ENCODE results near the gene KDM2B.

KDM2B gene

DNA sequence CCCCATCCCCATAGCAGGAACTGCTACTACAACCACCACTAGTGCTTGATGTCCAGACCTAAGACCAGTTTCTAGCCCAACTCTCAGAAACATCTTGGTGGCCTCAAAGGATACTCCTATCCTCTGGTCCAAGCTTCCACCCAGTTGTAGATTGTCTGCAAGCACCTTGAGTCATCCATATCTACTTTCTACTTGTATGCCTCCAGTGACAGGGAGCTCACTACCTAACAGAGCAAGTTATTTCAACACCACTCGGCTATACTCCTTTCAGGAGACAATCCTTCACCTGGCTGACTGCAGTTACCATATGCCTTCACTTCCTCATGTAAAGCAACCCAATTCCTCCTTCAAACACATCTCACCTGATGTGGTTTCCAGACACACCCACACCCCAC is 49.5 kb downstream of the KDM2B start:
- no peak for DNase-seq (ENCODE audit: low read depth in 2 of 2, low spot score in 1 of 2)

- DNase-seq (ENCODE audit: low read depth in 2 of 2, low spot score in 1 of 2) = peak; percentile 70 to 77
Observed at GRCh38 chr12:121530600-121531355, 50.0 kb downstream of the KDM2B start.

DNA sequence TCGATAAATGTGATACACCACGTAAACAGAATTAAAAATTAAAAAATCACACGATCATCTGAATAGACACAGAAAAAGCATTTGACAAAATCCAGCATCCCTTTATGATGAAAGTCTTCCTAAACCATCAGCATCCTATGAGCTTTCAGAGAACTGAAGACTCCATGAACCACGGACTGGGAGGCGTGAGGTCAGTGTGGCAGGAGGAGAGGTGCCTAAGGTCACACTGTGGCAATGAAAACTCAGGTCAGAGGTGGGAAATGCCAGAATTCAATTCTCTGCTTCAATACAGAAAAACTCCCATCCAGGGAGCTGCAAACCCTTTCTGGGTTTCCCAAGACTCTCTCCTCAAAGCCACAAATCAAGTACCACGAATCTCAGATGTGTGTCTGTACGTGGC is 51.6 kb downstream of the KDM2B start:
- no peak for DNase-seq (ENCODE audit: low read depth in 2 of 2, low spot score in 1 of 2)

DNA sequence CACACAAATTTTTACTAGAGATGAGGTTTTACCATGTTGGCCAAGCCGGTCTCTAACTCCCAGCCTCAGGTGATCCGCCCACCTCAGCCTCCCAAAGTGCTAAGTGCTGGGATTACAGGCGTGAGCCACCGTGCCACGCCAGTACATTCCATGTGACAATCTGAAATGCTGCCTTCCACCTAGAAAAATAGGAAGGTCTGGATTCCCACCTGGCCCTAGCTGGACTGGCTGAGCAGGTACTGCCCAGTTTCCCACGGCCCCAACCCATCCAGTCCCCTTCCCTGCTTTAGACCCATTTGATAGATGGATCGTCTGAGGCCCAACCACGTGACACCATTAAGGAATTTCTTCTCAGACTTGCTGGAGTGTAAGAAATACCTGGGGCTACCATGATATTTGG is 55.4 kb downstream of the KDM2B start:
- no peak for DNase-seq (ENCODE audit: low read depth in 2 of 2, low spot score in 1 of 2)

GRCh38 chr12:121524196-121524916 is 56.5 kb downstream of the KDM2B start:
- no peak for DNase-seq (ENCODE audit: low read depth in 2 of 2, low spot score in 1 of 2)

DNA sequence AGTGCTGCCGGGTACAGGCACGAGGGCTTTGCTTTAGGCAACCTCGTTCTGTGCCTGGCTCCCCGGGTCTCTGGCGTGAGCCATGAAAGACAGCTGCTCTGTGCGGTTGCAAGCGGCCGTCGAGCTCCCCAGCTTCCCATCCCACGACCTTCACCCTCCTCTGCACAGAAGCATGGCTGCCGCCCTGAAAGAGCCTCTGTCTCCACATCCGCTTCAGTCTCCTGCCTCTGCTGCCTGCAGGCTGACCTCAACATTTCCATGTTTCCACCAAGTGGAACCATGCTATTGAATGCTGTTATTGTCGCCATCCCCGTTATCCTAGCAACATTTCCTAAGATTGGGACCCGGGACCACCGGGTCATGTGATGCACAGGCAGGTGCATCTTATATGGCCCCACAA is 57.1 kb downstream of the KDM2B start:
- no peak for DNase-seq (ENCODE audit: low read depth in 2 of 2, low spot score in 1 of 2)

GRCh38 chr12:121522971-121523370 is 57.9 kb downstream of the KDM2B start:
- DNase-seq (ENCODE audit: low read depth in 2 of 2, low spot score in 1 of 2) = no peak

DNA sequence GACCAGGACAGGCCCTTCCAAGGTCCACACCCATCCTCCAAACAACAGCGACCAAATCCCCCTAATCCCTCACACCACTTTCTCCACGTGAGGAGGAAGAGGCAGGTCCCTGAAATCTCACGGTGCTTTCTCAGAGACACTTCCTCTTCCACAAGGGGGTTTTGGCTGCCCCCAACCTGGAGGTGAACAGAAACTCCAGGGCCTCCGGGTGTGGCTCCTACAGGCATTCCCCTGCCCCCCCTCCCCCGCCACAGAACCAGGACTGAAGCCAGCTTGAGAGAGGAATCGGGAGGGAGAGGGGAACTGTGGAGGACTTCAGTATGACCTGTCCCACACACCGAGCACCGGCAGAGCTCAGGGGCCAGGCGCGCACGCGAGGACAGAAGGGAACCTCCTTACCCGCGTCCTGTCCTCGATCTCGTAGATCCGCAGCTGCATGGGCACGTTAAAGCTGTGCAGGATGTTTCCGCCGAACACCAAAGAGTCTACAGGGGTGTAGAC is 60.2 kb downstream of the KDM2B start:
- no peak for DNase-seq (ENCODE audit: low read depth in 2 of 2, low spot score in 1 of 2)

DNA sequence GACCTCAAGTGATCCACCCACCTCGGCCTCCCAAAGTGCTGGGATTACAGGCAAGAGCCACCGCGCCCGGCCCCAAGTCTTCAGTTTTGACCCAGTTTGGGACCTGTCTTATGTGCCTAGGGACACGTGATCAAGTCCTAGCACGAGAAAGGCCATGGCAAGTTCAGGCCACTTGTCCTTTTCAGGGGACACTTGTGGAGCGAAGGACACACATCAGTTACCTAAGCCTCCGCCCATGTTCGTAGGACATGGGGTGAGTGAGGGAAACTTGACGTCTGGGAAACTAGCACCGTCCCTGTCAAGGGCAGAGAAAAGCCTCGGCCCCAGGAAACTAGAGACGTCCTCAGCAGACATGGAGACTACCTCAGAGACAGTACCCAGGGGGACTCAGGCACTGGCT is 60.7 kb downstream of the KDM2B start:
- no peak for DNase-seq (ENCODE audit: low read depth in 2 of 2, low spot score in 1 of 2)

DNA sequence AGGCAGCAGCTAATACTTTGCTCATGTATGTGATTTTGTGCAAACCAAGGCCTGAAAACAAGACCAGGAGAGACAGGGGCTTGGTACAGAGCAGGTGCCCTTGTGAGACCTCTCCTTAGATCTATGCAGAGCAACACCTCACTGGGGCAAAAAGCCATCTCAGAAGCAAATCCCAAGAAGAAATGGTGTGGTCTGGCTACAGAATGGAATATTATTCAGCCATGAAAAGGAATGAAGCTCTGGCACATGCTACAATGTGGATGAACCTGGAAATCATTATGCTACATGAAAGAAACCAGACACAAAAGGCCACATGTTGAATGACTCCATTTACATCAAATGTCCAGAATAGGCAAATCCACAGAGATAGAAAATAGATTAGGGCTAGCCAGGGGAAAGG is 61.6 kb downstream of the KDM2B start:
- no peak for DNase-seq (ENCODE audit: low read depth in 2 of 2, low spot score in 1 of 2)

GRCh38 chr12:121518656-121519055 is 62.2 kb downstream of the KDM2B start:
- no peak for DNase-seq (ENCODE audit: low read depth in 2 of 2, low spot score in 1 of 2)

DNA sequence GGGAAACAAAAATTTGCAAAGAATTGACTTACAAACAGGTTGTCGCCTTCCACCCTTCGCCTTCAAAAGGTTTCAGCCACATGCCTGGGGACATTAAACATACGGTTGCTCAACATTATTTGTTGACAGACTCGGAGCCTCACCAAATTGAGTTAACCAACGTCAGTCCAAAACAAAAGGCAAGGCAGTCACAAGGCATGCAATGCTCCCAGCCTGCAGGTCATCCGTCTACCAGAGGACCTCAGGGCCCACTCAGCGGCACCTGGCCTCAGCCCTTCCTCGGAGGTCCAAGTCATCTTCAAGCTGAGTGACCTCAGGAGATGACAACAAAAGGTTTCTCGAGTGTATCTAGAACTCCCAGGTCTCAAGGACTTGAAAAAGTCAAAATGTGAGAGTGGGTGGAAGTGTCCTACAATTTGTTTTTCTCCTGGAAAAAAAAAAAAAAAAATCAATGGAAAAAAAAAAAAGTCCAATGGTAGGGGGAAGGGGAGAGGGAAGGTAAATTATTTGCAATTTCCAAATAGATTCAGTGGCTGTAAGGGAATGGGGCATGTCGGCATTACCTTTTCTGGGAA is 64.3 kb downstream of the KDM2B start:
- DNase-seq (ENCODE audit: low read depth in 2 of 2, low spot score in 1 of 2) = no peak

DNA sequence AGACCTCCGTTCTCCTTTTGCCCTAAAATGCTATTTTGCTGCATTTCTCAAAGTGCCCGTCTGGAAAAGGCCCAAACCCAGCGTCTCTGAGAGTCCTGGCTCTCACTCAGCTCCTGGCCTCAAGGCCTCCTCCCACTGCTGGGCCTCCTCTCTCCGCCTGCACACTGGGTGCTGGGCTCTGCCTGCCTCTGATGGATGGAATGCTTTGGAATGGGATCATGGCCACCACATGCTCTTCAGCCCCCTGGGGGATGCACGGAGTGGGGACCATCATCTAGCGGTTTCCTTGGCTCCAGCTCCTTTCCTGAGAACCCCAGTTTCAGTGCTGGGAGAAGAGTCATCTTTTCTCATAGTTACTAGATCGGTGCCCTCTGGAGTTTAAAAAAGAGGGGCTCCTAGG is 65.2 kb downstream of the KDM2B start:
- no peak for DNase-seq (ENCODE audit: low read depth in 2 of 2, low spot score in 1 of 2)

GRCh38 chr12:121514184-121514742 is 66.6 kb downstream of the KDM2B start:
- DNase-seq (ENCODE audit: low read depth in 2 of 2, low spot score in 1 of 2) = no peak

- no peak for DNase-seq (ENCODE audit: low read depth in 2 of 2, low spot score in 1 of 2)
Observed at GRCh38 chr12:121513464-121514183, 67.2 kb downstream of the KDM2B start.

DNA sequence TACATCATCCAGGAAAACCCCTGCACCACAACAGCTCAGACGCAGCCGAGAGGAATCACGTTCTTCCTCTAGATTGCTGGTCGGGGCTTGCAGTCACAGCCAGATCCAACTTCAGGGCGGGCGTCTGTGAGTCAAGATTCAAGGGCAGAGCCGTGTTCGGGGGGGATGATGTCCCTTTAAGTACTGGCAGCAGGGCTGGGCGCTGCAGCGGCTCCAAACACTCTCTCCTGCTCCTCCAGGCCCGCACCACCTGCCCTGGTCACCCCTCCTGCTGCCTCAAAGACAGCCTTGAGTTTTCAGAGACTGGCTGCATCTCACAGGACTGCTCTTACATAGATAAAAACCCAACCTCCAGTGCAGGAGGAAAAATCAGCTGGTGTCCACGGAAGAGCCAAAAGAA is 68.3 kb downstream of the KDM2B start:
- DNase-seq (ENCODE audit: low read depth in 2 of 2, low spot score in 1 of 2) = no peak

- DNase-seq (ENCODE audit: low read depth in 2 of 2, low spot score in 1 of 2) = no peak
Observed at GRCh38 chr12:121511916-121512315, 68.9 kb downstream of the KDM2B start.

DNA sequence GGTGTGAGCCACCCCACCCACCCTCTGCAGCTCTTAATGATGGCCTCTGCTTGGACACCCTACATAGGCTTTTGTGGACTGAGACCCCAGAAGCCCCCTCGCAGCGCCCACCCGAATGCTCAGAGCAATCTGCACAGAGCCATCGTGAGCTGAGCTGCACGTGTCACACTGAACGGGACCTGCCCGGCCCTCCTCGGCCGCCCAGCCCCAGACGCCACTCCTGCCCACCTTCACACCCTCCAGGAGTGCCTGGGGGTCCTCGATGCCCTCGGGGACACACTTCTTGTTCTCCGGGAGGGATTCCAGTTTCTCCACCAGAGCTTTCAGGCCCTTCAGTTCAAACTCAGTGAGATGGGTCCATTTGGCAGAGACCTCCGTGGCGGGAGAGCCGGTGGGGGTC is 71.5 kb downstream of the KDM2B start:
- DNase-seq (ENCODE audit: low read depth in 2 of 2, low spot score in 1 of 2) = no peak

DNA sequence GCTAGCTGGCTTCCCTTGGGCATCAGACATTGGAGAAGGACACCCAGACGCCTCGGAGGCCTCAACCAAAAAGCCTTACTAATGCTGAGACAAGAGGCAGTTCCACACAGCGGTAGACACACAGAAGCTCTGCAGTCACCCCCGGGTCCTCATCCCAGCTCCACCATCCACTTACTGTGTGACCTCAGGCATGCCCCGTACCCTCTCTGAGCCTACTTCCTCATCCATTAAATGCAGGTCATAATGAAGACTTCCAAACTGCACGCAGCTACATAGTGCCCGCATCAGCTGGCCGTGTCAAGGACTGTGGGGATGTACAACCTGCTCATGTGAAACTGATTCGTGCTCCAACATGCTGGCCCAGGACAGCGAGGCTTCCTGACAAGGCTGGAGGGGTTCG is 72.3 kb downstream of the KDM2B start:
- no peak for DNase-seq (ENCODE audit: low read depth in 2 of 2, low spot score in 1 of 2)

GRCh38 chr12:121507984-121508383 is 72.8 kb downstream of the KDM2B start:
- DNase-seq (ENCODE audit: low read depth in 2 of 2, low spot score in 1 of 2) = no peak

DNA sequence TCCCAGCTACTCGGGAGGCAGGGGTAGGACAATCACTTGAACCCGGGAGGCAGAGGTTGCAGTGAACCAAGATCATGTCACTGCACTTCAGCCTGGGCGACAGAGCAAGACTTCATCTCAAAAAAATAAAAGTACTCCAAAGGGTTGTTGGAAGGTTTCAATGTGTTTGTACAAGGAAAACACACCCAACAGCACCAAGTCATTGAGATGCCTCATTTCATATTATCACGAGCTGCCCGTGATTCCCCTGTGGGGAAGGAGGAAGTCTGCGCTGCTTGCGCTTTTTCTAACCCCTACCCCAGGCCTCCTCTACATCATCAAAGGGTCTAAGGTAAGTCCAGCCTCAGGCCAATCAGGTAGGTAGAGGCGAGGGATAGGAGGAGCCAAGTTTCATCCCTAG is 73.6 kb downstream of the KDM2B start:
- DNase-seq (ENCODE audit: low read depth in 2 of 2, low spot score in 1 of 2) = no peak

Data from stimulated activated CD8-positive, alpha-beta memory T cell treated with anti-CD3 and anti-CD28 coated beads, Interleukin-4, amount 100 ng/mL, for 4 hours (primary cell).